HG03520 (cell line): ENCODE results near the gene ADAMTS2.
"Not testable (repeated sequence)": the region's sequence is repeated elsewhere in the genome, so short reads cannot be mapped to it uniquely, and the experiment has no call there.

Source experiments
- ATAC-seq: cut with Tn5 transposase; IDR thresholded peaks from one replicate; pipeline ENCODE4 v1.9.1; 2021; ENCODE audit warnings: mild to moderate bottlenecking, moderate library complexity; ENCODE audit not compliant: unreplicated experiment

The ADAMTS2 gene

GRCh38 chr5:179327021-179327735, 18.1 kb downstream of the ADAMTS2 start:
- no peak for ATAC-seq

GRCh38 chr5:179326122-179326927, 18.9 kb downstream of the ADAMTS2 start:
- ATAC-seq: no peak

- no peak for ATAC-seq
These were observed 19.8 kb downstream of the ADAMTS2 start for GRCh38 chr5:179325296-179326031.

GRCh38 chr5:179324760-179325295, 20.4 kb downstream of the ADAMTS2 start:
- ATAC-seq: no peak

GRCh38 chr5:179324316-179324715, 20.9 kb downstream of the ADAMTS2 start:
- not testable (repeated sequence) for ATAC-seq

GRCh38 chr5:179323026-179323870, 22.0 kb downstream of the ADAMTS2 start:
- no peak for ATAC-seq

- no peak for ATAC-seq
These were observed 22.9 kb downstream of the ADAMTS2 start for GRCh38 chr5:179322071-179323025.

- no peak for ATAC-seq
These were observed 23.9 kb downstream of the ADAMTS2 start for GRCh38 chr5:179321206-179321987.

- ATAC-seq: no peak
These were observed 25.4 kb downstream of the ADAMTS2 start for GRCh38 chr5:179319741-179320281.

- no peak for ATAC-seq
These were observed 26.1 kb downstream of the ADAMTS2 start for GRCh38 chr5:179319123-179319522.

GRCh38 chr5:179318221-179318955, 26.9 kb downstream of the ADAMTS2 start:
- ATAC-seq: no peak

- no peak for ATAC-seq
These were observed 27.6 kb downstream of the ADAMTS2 start for GRCh38 chr5:179317411-179318220.

GRCh38 chr5:179316982-179317381, 28.3 kb downstream of the ADAMTS2 start:
- ATAC-seq: no peak

- ATAC-seq: no peak
These were observed 29.1 kb downstream of the ADAMTS2 start for GRCh38 chr5:179316111-179316551.

GRCh38 chr5:179315356-179315890, 29.8 kb downstream of the ADAMTS2 start:
- no peak for ATAC-seq

GRCh38 chr5:179314606-179315355, 30.5 kb downstream of the ADAMTS2 start:
- no peak for ATAC-seq
